ENCODE results near the gene GRAMD1A.

DNA sequence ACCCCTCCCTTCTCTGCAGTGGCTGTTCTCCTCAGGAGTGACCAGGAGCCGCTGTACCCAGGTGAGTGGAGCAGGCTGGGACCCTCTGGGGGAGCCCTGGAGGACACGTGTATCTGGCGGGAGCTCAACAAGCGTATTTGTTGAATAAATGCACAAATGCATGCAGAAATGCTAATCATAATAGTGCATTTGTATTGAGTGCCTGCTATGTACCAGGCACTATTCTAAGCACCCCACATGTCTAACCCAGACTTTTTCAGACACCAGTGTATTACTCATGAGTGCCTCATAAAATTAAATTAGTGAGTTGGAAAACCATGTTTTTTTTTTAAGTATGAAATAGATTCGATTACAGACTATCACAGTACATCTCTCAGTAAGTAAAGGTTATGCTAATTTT lies 49.3 kb downstream of the GRAMD1A start:
- TF ChIP-seq CTCF (IDR thresholded peaks at IDR 0.05; ENCODE audit: low read depth, low read length, poor library complexity, severe bottlenecking) (no peak), EZH2phosphoT487 (IDR thresholded peaks at IDR 0.05; ENCODE audit: borderline replicate concordance, low read length) (no peak)
